A673 (cell line): Measurements from ENCODE around the gene KMT2B. TPM values are rescaled to one million over a fixed set of nuclear protein-coding genes. Genes with fewer than 3 reads are reported as not detected.

Experiments used
- BruUV-seq: library from RNA; stranded (reverse); fragments of 400-500 nt; replicated peaks from 2 replicates; lab custom pipeline; 2021; lab: Mats Ljungman, UMichigan
- CTCF ChIA-PET: fragments of 300-600 bp; sonication (Branson Sonifier 250); formaldehyde crosslinking; loops from one replicate; lab custom pipeline; 2022; ENCODE audit warnings: antibody characterized with exemption; lab: Charles Lee
- POLR2A ChIA-PET: fragments of 300-600 bp; sonication (Branson Sonifier 250); formaldehyde crosslinking; loops from one replicate; lab custom pipeline; 2022; ENCODE audit warnings: antibody characterized with exemption; ENCODE audit not compliant: low non-redundant PET; lab: Charles Lee
- DNase-seq: peaks from one replicate; pipeline ENCODE4 v3.0.0-alpha.2; 2015; ENCODE audit warnings: low spot score
- H3K27ac ChIP-seq: fragments of 200-600 bp; sonication (generic); 2 replicates; pipeline ENCODE4 v1.5.1; 2016; ENCODE audit warnings: mixed run types, low read depth, mild to moderate bottlenecking, mixed read lengths, antibody characterized with exemption, low read length; ENCODE audit not compliant: poor library complexity, severe bottlenecking
- H3K27me3 ChIP-seq: fragments of 200-600 bp; sonication (generic); replicated peaks from 2 replicates; pipeline ENCODE4 v1.6.1; 2017; ENCODE audit warnings: mixed run types, low read depth, mild to moderate bottlenecking, mixed read lengths, antibody characterized with exemption, low read length; ENCODE audit not compliant: insufficient read depth, poor library complexity
- H3K36me3 ChIP-seq: fragments of 200-600 bp; sonication (generic); 2 replicates; pipeline ENCODE4 v1.6.1; 2016; ENCODE audit warnings: mixed run types, mild to moderate bottlenecking, mixed read lengths, antibody characterized with exemption, low read length; ENCODE audit not compliant: insufficient read depth, poor library complexity, severe bottlenecking
- H3K4me1 ChIP-seq: fragments of 200-600 bp; sonication (generic); 2 replicates; pipeline ENCODE4 v1.6.1; 2017; ENCODE audit warnings: mixed run types, mild to moderate bottlenecking, mixed read lengths, antibody characterized with exemption, low read length; ENCODE audit not compliant: insufficient read depth, poor library complexity, severe bottlenecking
- H3K4me3 ChIP-seq: fragments of 200-600 bp; sonication (generic); 2 replicates; pipeline ENCODE4 v1.5.1; 2016; ENCODE audit warnings: low read depth, mixed run types, mild to moderate bottlenecking, mixed read lengths, low read length; ENCODE audit not compliant: poor library complexity, severe bottlenecking
- H3K9me3 ChIP-seq: fragments of 200-600 bp; sonication (generic); 2 replicates; pipeline ENCODE4 v1.6.1; 2016; ENCODE audit warnings: mixed run types, low read depth, mild to moderate bottlenecking, mixed read lengths, antibody characterized with exemption, low read length; ENCODE audit not compliant: poor library complexity, severe bottlenecking
- CTCF ChIP-seq: fragments of 300-800, 200-600 bp; sonication (generic); conservative IDR thresholded peaks from 2 replicates; pipeline ENCODE4 v1.5.1; 2017; ENCODE audit warnings: low read depth, mild to moderate bottlenecking, antibody characterized with exemption, low read length, moderate library complexity, mixed read lengths
- EZH2 ChIP-seq: fragments of 200-600 bp; sonication (generic); IDR thresholded peaks from 2 replicates; pipeline ENCODE4 v1.6.1; 2017; ENCODE audit warnings: borderline replicate concordance, low read depth, mild to moderate bottlenecking, mixed read lengths, antibody characterized with exemption, low read length; ENCODE audit not compliant: poor library complexity, severe bottlenecking
- intact Hi-C: fragments of 100-400 bp; cut with micrococcal nuclease; formaldehyde crosslinking; loops from one replicate; pipeline ENCODE4 v1.10.0; 2022; ENCODE audit not compliant: unreplicated experiment
- total RNA-seq: library from RNA; stranded (reverse); gene quantifications from 2 replicates; pipeline ENCODE4 v1.2.3, GENCODE V29; 2021

The KMT2B gene
- total RNA-seq, 1 experiment from 2014 or later, result 49.1 TPM

- no TSS peak for BruUV-seq
- intact Hi-C loops, result loop anchor here (2.0 kb wide), 2 partner anchors 22 to 168 kb away; no protein-coding TSS in a partner anchor
- peak; percentile 98 for DNase-seq
- Histone ChIP-seq H3K4me3 (peak overlapping the region; percentile 96), H3K36me3 (peaks cover 16% of the 10 kb centered on the region), H3K27me3 (no peaks in the 10 kb centered on the region), H3K4me1 (peaks cover 8% of the 10 kb centered on the region), H3K27ac (peak overlapping the region; percentile 89), H3K9me3 (no peaks in the 10 kb centered on the region)
- ChIA-PET POLR2A (no interaction called here), CTCF (no interaction called here)
- TF ChIP-seq CTCF (peak; percentile 87), EZH2 (no peak)
These were observed 770 bp upstream of the KMT2B start for GRCh38 chr19:35716801-35717664.

- intact Hi-C loops, result no loop called here
- peak; percentile 35 for DNase-seq
- H3K4me3 ChIP-seq, result peak overlapping the region; percentile 96
- TF ChIP-seq EZH2, result no peak
- TF ChIP-seq CTCF, result no peak
- ChIA-PET CTCF (no interaction called here), POLR2A (no interaction called here)
- H3K27me3 ChIP-seq, result no peaks in the 10 kb centered on the region
- H3K27ac ChIP-seq, result peak overlapping the region; percentile 90
- peaks cover 8% of the 10 kb centered on the region for H3K4me1 ChIP-seq
- BruUV-seq, result no TSS peak
- peaks cover 30% of the 10 kb centered on the region for H3K36me3 ChIP-seq
- no peaks in the 10 kb centered on the region for H3K9me3 ChIP-seq
These were observed 690 bp downstream of the KMT2B start for GRCh38 chr19:35718345-35719041.

GRCh38 chr19:35719402-35720162 is 1.8 kb downstream of the KMT2B start:
- DNase-seq, result no peak
- intact Hi-C loops, result no loop called here
- peaks cover 8% of the 10 kb centered on the region for H3K4me1 ChIP-seq
- H3K27ac ChIP-seq, result peak overlapping the region; percentile 90
- peak overlapping the region; percentile 96 for H3K4me3 ChIP-seq
- ChIA-PET POLR2A (no interaction called here), CTCF (no interaction called here)
- H3K27me3 ChIP-seq, result no peaks in the 10 kb centered on the region
- no peaks in the 10 kb centered on the region for H3K9me3 ChIP-seq
- BruUV-seq, result TSS peak; percentile 31
- TF ChIP-seq CTCF (no peak), EZH2 (no peak)
- H3K36me3 ChIP-seq, result peaks cover 41% of the 10 kb centered on the region
